SK-N-SH treated with all-trans-retinoic acid at 6 μM for 48 hours (cell line): ENCODE measurements around the gene SLC25A48.

Experiments used
- ARNTL ChIP-seq: fragments of 450-650 bp; formaldehyde crosslinking; IDR thresholded peaks from 2 replicates; pipeline ENCODE4 v1.5.0; 2020; ENCODE audit warnings: low read depth, mild to moderate bottlenecking, moderate library complexity, borderline replicate concordance
- CREB5 ChIP-seq: fragments of 250-450 bp; sonication (Bioruptor Pico); IDR thresholded peaks from 2 replicates; pipeline ENCODE4 v1.5.1; 2020; ENCODE audit warnings: low read depth, mild to moderate bottlenecking, moderate library complexity
- ESRRG ChIP-seq: fragments of 250-450 bp; sonication (Bioruptor Pico); IDR thresholded peaks from 2 replicates; pipeline ENCODE4 v1.6.1; 2021; ENCODE audit warnings: mild to moderate bottlenecking
- OSR1 ChIP-seq: fragments of 250-450 bp; sonication (Bioruptor Pico); IDR thresholded peaks from 2 replicates; pipeline ENCODE4 v1.8.0; 2022; ENCODE audit warnings: moderate library complexity, mild to moderate bottlenecking, inconsistent platforms
- ZC3H10 ChIP-seq: fragments of 250-450 bp; sonication (Bioruptor Pico); IDR thresholded peaks from 2 replicates; pipeline ENCODE4 v1.5.1; 2021; ENCODE audit warnings: mild to moderate bottlenecking, moderate library complexity
- ZFP3 ChIP-seq: fragments of 250-450 bp; sonication (Bioruptor Pico); IDR thresholded peaks from 2 replicates; pipeline ENCODE4 v1.5.0; 2020; ENCODE audit warnings: mild to moderate bottlenecking, moderate library complexity
- ZFP30 ChIP-seq: fragments of 450-650 bp; formaldehyde crosslinking; IDR thresholded peaks from 2 replicates; pipeline ENCODE4 v1.5.0; 2022; ENCODE audit warnings: mild to moderate bottlenecking, moderate library complexity
- ZNF70 ChIP-seq: fragments of 450-650 bp; formaldehyde crosslinking; IDR thresholded peaks from 2 replicates; pipeline ENCODE4 v1.5.0; 2020; ENCODE audit warnings: mild to moderate bottlenecking, moderate library complexity
- ZNF8 ChIP-seq: fragments of 450-650 bp; formaldehyde crosslinking; IDR thresholded peaks from 2 replicates; pipeline ENCODE4 v1.5.0; 2020; ENCODE audit warnings: mild to moderate bottlenecking, moderate library complexity
- TF ChIP-seq, protein P1 (sequence below): fragments of 250-450 bp; sonication (Bioruptor Pico); IDR thresholded peaks from 2 replicates; pipeline ENCODE4 v1.8.0; 2021; ENCODE audit warnings: low read depth, mild to moderate bottlenecking, moderate library complexity, borderline replicate concordance

DNA sequence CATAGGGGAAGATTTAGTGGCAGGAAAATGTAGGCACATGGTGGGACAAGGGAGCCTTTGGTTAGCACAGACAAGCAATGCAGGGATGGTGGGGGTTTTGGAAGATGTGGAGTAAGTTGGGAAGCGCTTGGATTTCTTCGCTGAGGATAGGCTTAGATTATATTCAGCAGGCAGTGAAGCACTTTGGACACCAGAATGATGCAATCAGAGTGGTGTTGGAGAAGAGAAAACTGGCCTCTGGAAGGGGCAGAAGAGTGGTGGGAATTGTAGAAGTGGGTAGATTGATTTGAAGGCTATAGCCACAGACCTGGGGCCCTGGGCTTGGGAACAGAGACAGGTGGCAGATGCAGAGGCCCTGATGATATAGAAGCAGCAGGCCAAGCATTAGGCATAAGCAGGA is 28.3 kb downstream of the SLC25A48 start:
- no peak for TF ChIP-seq CREB5
- TF ChIP-seq ZFP3, result no peak
- TF ChIP-seq OSR1 (CRISPR knock-in tag), result no peak
- TF ChIP-seq ESRRG, result no peak
- no peak for TF ChIP-seq ZFP30 (CRISPR knock-in tag)
- no peak for TF ChIP-seq ZC3H10 (CRISPR knock-in tag)
- TF ChIP-seq ZNF70 (CRISPR knock-in tag), result no peak
- no peak for TF ChIP-seq ZNF8 (CRISPR knock-in tag)
- TF ChIP-seq, protein P1, sequence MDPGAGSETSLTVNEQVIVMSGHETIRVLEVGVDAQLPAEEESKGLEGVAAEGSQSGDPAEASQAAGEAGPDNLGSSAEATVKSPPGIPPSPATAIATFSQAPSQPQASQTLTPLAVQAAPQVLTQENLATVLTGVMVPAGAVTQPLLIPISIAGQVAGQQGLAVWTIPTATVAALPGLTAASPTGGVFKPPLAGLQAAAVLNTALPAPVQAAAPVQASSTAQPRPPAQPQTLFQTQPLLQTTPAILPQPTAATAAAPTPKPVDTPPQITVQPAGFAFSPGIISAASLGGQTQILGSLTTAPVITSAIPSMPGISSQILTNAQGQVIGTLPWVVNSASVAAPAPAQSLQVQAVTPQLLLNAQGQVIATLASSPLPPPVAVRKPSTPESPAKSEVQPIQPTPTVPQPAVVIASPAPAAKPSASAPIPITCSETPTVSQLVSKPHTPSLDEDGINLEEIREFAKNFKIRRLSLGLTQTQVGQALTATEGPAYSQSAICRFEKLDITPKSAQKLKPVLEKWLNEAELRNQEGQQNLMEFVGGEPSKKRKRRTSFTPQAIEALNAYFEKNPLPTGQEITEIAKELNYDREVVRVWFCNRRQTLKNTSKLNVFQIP (CRISPR knock-in tag), result no peak
- TF ChIP-seq ARNTL (CRISPR knock-in tag), result no peak
